HK-2 (cell line): ENCODE data around the gene SLCO2B1.

Source experiments
- DNase-seq: peaks from one replicate; pipeline ENCODE4 v3.0.0-alpha.2; 2018; ENCODE audit not compliant: unreplicated experiment

Gene SLCO2B1

DNA sequence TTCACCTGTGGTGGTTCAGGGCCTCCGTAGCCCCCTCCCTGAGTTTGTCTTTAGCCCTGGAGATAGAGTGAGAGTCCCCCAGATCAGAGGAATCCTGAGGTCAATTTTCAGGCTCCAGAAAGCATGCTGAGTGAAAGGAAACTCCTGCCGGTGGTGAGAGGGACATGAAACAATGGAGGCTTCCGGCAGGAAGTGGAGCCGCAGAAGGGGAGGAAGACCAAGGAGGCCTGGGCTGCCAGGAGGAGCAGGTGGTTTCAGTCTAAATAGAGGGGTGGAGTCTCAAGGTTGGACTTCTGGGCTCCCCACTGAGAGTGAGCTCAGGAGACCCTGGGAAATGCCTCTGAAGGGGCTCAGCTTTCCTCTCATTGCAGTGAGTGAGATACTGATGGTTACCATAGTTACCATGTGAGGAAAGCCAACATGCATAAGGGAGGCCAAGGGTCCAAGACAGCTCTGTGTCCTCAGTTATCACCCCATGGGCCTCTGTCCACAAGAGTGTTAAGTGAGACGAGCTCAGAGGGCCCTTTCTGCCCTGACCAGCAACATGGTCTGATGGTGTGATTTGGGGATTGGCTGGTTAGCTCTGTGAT, 10.7 kb downstream of the SLCO2B1 start:
- no peak for DNase-seq

DNA sequence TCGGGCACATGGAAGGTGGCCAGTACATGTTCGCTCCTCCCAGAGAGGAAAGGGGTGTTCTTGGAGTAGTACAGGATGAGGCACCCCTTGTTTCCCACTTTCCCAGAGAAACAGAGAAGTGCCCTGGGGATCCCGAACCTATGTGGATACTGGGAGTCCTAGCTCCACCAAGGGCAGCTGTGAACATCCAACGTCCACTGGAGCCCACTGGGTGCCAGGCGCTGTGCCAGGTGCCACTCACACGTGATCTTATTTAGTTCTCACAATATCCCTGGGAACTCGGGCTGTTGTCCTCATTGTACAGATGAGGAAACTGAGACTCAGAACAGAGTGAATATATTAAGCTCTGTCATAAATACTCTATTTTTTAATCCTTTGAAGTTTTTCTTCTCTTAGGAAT, 12.0 kb downstream of the SLCO2B1 start:
- DNase-seq, result no peak

DNA sequence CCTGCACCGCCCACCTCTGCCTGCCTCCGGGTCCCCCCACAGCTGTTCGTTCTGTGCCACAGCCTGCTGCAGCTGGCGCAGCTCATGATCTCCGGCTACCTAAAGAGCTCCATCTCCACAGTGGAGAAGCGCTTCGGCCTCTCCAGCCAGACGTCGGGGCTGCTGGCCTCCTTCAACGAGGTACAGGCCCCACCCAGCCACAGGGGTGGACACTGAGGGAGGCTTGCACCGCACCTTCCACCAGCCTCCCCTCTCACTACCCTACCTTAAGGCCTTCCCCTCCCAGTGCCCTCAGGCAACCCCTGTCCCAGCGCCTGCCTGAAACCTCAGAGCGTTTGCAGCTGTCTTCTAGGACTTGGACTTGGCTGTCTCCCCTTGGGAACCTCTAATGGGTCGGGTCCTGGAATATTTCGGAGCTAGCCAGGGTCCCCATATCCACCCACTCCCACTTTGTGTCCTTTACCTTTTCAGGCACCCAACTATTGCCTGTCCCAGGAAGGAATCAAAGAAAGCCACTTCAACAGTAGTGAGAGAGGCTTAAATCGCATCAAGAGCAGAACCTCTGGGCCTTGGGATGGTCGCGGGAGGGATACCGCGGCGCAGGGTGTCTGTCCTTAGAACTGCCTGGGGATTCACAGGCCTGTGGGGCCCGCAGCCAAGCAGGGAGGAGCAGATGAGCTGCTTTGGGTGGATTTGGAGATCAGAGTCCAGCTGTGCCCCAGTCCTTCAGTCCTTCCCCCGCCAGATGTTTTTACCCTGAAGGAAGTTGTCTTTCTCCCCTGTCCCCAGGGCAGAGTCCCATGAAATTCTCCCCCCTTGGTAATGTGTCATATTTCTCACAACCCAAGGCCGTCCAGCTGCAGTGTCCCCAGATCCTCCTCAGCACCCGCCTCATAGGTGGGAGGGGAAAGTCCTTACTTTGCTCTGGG, 13.3 kb downstream of the SLCO2B1 start:
- DNase-seq, result no peak

DNA sequence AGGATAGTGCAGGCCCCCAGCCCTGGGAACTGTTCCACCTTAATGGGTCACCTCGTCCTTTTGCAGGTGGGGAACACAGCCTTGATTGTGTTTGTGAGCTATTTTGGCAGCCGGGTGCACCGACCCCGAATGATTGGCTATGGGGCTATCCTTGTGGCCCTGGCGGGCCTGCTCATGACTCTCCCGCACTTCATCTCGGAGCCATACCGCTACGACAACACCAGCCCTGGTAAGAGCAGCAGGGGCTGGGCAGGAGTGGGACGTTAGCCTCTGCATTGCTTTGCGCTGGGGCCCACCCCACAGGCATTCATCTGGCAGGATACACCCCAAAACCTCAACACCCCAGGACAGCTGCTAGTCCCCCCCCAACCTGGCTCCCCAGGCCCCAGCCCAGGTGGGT, 14.8 kb downstream of the SLCO2B1 start:
- DNase-seq, result no peak

DNA sequence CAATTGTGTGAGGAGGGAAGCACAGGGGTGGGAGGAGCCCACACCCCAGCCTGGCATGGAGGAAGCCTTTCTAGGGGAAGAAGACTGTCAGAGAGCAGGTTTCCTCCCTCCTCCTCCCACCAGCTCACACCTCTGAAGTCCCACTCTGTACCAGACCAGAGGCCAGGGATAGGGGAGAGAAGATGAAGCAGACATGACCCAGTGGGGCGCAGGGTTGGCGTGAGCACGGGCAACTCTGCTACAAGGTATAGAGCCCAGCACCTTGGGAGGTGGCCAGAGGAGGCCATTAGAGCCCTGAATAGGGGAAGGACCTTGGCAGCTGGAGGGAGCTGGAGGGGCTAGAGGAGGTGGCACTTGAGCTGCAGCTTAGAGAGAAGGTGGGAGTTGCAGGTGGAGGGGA, 15.9 kb downstream of the SLCO2B1 start:
- no peak for DNase-seq

DNA sequence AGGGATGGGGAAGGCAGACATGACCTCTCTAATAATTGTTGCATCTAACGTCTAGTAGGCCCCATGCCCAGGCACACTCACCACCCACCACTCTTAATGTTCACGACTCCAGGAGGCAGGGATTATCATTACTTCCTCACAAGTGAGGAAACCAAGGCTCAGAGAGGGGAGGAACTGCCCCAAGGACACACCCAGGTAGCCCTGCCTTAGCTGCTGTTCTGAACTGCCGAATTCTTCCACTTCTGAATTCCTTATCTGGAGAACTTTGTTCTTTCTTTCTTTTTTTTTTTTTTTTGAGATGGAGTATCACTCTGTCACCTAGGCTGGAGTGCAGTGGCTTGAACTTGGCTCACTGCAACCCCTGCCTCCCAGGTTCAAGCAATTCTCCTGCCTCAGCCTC, 16.7 kb downstream of the SLCO2B1 start:
- DNase-seq, result no peak

DNA sequence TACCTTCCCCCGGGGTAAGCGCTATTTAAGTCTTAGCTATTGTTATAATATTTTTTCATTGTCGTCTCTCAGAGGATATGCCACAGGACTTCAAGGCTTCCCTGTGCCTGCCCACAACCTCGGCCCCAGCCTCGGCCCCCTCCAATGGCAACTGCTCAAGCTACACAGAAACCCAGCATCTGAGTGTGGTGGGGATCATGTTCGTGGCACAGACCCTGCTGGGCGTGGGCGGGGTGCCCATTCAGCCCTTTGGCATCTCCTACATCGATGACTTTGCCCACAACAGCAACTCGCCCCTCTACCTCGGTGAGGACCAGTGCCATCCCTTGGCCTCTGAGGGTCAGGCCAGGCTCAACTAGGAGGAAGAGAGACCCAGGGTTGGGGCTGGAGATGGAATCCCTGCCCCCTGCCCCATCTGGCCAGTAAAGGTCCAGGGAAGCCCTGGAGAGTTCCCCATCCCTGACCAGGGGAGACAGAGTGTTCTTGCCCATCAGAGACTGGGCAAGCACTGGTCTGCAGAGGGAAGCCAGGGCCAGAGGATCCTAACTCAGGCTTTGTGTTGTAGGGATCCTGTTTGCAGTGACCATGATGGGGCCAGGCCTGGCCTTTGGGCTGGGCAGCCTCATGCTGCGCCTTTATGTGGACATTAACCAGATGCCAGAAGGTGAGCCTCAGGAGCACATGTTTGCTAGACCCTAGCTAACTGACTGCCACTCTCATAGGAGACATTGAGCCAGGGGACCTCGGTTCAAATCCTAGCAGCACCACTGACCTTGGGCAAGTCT, 18.4 kb downstream of the SLCO2B1 start:
- DNase-seq, result no peak

DNA sequence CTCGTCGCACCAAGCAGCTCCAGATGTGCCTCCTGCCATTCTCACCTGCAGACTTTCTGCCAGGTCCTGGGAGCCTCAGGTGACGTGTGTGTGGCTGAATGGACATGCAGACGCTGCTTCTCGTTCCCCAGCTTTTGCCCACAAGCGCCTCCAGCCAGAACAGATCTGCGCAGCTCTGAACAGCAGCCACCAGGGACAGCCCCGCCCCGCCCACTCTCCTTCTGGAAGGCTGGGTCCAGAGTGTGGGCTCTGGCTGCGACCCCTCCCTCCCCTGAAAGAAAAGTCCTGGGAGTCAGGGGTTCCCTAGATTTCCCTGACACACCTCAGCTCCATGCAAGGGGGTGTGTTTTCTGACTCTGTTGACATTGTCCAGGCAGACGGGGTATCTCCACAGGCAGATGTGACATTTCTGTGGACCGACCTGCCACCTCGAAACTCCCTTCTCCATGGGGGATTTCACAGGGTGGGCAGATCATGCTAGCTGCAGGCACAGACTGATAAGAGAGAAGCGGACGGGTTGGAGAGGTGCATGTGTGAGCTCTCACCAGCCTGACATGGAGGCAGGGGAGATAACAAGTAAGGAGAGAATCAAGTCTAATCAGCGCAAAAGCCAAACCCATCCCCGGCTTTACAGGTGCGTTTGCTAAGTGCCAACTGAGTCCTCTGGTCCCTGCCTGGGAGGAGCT, 19.8 kb downstream of the SLCO2B1 start:
- no peak for DNase-seq

DNA sequence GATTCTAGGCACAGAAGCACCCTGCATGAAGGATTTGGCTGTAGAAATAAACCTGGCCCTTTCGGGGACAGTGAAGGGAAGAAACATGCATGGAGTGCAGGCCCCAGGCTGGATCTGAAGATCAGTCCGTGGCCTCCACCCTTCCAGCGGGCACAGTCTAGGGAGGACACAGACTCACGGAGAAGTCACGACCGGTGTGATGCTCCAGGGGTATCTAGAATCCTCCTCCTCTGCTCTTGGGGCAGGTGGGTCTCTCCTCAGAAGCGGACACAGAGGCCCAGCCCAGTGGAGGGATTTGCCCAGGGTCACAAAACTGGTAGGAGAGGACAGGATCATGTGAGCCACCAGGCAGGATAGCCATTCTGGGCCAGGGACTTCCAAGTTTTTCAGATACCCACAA, 22.4 kb downstream of the SLCO2B1 start:
- DNase-seq, result no peak

DNA sequence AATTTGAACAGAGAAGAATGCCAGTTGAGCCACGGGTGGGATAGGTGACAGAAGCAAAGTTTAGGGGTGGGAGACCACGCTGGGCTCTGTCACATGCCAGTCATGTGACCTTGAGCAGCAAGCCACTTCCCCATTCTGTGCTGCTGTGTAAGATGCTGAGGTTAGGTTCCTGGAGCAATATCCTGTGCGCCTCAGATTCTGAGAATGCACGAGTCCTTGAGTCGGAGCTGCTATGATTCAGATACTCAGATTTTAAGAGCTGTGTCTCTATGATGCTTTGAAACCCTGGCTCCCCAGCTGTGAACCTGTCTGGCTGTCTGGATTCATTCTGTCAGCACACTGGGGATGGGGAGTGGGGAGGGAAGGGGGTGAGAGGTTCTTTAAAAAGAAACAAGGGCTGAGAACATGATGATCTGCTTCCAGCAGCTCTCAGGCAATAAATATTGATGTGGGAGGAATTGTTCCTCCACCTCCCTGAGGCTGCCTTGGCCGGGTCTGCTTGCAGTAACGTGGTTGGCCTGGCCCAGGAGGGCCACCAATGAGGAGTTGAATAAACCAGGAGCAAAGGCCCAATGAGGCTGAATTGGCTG, 24.0 kb downstream of the SLCO2B1 start:
- DNase-seq, result no peak

DNA sequence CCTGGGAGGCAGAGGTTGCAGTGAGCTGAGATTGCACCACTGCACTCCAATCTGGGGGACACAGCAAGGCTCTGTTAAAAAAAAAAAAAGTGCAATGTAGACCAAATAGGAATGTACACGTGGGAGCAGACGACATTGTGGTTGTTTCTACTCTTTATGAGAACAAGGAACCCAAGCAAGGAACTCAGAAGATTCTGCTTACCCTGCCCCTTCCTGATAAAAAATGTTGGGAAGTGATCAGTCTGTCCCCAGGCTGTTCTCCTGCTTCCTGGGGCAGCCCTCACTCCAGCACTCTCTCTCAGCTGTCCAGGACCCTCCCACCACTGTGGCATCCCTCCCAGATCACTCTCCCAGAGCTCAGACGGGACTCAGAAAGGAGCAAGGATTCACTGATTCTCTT, 31.8 kb downstream of the SLCO2B1 start:
- no peak for DNase-seq

DNA sequence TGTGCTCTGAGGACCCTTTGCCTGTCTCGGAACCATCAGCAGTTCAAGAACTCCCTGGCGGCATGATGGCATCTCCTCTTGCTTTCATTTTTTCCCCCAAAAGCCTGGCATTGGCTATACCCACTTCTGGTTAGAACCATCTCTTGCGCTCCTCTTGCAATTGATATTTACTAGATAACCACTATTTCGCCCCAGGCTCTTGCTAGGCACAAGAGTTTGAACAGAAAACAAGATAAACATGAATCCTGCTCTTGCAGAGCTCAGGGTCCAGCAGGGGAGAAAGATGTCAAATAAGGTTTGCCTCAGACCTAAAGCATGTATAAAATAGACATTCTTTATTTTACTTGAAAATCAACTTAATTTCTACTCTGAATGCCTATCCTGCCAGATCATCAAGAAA, 33.1 kb downstream of the SLCO2B1 start:
- no peak for DNase-seq

DNA sequence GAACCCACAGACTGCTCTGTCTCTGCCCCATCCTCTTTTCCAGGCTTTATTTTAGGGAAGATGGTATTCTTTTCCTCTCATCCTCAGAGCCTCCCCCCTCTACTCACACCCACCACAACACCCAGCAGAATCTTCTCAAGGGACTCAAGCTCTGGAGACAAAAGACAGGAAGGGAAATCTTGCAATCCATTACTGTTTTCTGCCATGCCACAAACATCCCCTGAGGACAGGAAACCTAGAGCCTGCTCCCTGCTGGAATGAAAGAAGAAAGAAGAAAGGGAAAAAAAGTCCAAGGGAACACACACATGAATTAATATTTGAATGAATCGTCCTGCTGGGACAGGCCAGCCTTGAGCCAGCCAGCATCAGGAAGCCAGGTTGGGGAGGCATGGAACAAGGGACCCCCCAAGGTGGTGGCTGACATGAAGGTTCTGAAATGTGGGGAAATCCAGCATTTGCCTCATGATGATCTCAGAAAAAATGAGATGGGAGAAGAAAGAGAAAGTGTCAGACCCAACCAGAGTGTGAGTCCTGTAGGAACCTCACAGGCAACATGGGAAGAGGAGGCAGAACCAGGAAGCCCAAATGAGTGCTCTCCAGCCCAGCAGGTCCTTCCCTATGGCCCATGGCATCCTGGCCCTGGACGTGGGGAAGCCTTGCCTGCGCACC, 34.0 kb downstream of the SLCO2B1 start:
- DNase-seq, result no peak

DNA sequence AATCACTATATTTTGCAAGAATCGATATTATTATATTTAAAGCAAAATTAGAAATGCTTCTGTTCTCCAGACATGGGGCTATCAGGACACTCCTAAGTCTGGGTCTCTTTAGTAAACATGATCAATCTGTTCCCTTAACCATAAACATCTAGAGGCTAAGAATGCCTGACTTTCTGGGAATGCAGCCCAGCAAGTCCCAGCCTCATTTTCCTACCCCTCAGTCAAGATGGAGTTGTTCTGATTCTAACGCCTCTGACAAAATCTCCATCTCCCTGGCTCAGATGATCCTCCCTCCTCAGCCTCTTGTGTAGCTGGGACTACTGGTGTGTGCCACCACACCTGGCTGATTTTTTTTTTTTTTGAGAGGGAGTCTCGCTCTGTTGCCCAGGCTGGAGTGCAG, 35.0 kb downstream of the SLCO2B1 start:
- DNase-seq, result no peak

DNA sequence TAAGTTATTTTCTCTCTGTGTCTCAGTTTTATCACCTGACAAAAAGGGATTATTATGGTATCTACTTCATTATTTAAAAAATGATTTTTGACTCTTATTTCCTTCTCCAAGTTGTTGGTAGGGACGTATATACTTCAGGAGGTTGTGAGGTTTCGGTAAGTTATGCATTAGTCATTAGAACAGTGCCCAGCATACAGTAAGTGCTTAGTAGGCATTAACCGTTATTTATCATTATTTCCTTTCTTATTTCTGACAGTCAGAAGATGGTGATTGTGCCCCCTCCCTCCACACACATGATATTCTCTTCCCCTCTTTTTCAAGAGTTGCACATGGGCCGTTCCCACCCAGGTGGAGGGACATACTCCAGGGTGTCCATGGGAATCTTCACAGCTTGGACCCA, 36.1 kb downstream of the SLCO2B1 start:
- DNase-seq, result no peak

DNA sequence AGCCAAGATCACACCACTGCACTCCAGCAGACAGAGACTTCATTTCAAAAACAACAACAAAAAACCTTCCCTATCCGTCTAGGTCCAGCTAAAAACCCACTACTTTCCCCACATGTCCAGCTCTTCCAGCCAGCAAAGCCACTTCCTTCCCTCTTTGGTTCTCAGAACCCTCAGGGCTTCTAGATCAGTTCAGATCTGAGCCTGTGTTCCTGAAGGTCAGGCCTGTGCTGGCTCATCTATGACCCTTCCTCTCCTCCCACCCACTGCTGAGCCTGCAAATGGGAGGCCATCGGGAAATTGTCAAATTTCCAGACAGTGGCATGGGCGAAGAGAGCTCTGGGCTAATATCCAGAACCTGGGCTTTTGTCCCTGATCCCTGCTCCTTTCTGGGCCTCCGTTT, 37.8 kb downstream of the SLCO2B1 start:
- no peak for DNase-seq

DNA sequence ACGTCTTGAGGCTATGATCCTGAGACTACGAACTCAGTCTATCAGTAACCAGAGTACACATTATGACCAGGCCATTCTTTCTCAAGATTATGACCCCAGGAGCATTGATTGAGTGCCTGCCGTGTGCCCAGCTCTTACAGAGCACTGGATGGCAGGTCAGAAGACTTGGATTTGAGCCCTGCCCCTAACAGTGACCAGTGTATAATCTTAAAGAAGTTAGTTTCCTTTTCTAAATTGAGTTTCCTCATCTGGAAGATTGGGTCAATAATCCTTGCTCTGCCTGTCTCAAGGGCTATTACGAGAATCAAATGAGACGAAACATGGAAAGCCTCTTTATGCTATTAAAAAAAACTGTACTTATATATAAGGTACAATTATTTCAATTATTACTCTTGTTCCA, 38.2 kb downstream of the SLCO2B1 start:
- no peak for DNase-seq

DNA sequence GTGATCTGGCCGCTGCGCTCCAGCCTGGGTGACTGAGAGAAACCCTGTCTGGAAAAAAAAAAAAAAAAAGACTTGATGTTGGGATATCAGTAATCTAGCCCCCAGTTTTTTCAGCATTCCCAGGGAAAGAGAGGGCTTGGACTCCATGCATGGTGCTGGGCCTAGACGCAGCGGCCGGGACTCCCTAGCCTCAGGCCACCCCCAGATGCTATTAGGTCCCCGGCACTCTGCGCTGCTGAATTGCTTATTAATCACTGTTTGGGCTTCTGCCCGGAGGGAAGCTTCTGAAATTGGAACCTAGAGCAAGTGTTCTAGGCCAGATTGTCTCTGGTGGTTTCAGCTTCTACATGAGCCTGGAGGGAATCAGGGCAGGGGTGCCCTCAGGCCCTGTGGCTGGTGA, 39.0 kb downstream of the SLCO2B1 start:
- no peak for DNase-seq

DNA sequence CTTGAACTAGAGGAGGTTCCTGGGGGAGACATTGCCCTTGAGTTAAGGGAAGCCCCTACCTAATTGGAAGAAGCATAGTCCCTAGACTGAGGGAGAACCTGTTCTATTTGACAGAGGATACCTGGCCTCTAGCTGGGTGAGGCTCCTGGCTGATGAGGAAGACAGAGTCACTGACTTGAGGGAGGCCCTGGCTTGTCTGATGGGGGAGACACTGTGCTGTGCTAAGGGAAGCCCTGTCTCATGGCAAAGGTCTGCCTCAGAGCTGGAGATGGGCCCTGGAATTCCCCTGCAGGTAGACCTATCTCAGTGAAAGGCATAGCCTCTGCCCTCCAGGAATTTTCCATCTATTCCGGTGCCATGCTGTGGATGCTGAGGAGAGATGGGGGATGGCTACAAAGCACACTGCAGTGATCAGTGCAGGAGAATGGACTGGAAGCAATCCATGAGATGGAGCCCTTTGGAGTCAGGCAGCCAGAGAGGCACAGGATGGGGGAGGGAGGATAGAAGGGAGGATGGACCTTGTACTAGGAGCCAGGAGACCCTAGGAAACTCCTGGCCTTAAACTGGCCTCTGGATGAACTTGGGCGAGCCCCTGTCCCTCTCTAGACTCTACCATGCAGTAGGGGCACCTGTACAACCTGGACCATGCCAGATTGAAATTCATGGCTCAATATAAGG, 39.9 kb downstream of the SLCO2B1 start:
- no peak for DNase-seq

DNA sequence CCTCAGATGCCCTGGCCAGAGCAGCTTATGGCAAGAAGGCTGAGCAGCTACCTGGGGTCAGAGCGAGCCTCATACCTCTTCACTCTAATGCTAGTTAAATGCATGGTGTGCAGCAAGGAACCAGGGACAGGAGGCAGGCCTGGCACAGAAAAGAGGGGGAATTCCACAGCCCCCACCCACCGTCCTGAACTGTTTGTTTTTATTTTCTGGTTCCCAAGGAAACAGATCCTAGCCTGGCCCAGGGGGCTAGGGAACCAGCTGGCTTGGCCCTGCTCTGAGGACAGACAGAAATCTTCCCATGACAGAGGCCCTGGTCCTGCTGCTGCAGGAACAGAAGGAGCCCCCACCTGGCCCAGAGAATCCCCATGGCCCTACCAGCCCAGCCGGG, 40.4 kb downstream of the SLCO2B1 start:
- DNase-seq, result no peak

DNA sequence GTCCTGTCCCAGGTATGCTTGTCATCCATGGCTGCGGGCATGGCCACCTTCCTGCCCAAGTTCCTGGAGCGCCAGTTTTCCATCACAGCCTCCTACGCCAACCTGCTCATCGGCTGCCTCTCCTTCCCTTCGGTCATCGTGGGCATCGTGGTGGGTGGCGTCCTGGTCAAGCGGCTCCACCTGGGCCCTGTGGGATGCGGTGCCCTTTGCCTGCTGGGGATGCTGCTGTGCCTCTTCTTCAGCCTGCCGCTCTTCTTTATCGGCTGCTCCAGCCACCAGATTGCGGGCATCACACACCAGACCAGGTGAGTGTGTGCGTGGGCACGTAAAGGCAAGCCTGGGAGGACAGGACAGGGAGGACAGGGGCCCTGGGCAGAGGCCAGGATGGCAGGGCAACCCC, 42.4 kb downstream of the SLCO2B1 start:
- no peak for DNase-seq
